GM21423 (cell line): ENCODE measurements around the gene CTNND2.

ENCODE experiments used
- ATAC-seq: cut with Tn5 transposase; IDR thresholded peaks from one replicate; pipeline ENCODE4 v1.9.1; 2021; ENCODE audit warnings: mild to moderate bottlenecking, moderate library complexity; ENCODE audit not compliant: unreplicated experiment

The CTNND2 gene

GRCh38 chr5:11407556-11408145, 496.6 kb downstream of the CTNND2 start:
- no peak for ATAC-seq

DNA sequence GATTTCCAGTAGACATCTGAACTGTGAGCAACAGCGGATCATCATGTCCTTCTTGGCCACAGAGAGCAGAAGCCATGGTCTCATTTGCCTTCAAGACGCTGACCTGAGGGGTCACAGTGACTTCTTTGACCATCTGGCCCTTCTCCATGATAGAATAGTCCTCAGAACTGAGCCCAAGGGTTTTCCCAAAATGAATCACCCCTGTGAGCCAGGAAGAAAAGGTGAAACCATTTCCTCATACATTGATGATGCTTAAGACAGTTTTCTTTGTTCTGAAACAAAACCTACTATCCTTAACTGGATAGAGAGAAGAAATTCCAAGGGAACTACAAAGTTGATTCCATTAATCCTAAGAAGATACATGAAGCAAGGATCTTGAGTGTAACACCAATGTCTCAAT, 503.9 kb downstream of the CTNND2 start:
- ATAC-seq, result no peak

GRCh38 chr5:11398728-11399127, 505.5 kb downstream of the CTNND2 start:
- ATAC-seq, result no peak

GRCh38 chr5:11397549-11397948, 506.7 kb downstream of the CTNND2 start:
- ATAC-seq, result no peak

DNA sequence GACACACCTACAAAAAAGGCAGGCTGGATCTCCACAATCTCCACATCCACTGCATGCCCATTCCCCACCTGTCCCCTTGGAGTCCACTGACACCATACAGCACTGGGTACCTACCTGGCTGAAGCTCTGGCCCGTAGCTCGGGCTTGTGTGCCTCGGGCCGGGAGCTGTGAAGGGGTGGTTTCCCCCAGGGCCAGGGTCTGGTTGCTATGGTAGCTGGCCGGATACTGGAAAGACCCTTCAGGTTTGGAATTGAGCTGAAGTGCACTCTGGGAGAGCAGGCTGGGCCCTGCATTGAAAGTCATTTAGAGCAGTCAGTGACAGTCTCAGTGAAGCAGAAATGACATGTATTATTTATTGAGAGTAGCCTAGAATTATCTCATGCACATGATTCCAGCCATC, 507.3 kb downstream of the CTNND2 start:
- ATAC-seq, result no peak

DNA sequence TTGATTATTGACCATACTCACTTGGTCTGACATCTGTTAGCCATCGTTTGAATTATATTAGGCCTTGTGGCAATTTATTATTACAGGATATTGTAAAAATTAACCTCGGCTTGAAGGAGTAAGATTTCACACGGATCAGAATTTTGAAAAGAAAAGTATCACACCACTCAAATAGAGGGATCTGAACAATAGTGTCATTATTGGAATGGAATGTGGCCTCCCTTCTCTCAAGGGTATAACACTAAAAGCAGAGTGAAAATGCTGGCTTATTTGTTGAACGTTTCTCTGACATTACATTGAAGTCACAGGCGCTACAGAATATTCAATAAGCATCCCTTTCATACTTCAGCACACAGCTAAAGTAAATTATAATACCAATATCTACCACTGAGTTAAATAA, 509.3 kb downstream of the CTNND2 start:
- no peak for ATAC-seq

GRCh38 chr5:11390291-11390767, 513.9 kb downstream of the CTNND2 start:
- no peak for ATAC-seq

GRCh38 chr5:11387382-11387781, 516.9 kb downstream of the CTNND2 start:
- no peak for ATAC-seq

DNA sequence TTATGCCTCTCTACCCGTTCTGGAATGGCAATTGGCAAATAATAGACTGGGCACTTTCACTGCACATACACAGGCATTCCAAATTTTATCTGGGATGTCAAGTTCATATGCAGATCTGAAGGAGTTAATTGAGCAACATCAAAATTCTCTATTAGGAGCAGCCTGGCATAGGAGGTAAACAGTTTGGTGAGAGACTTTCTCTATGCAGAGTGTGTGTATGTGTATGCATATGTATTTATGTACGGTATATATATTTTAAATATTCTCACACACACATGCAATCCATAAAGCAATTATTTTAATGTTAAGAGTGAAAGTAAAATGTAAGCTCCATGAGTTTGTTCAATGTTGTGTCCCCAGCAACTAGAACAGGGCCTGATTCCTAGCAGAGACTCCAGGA, 517.8 kb downstream of the CTNND2 start:
- ATAC-seq, result no peak

GRCh38 chr5:11385901-11386293, 518.3 kb downstream of the CTNND2 start:
- ATAC-seq, result no peak

DNA sequence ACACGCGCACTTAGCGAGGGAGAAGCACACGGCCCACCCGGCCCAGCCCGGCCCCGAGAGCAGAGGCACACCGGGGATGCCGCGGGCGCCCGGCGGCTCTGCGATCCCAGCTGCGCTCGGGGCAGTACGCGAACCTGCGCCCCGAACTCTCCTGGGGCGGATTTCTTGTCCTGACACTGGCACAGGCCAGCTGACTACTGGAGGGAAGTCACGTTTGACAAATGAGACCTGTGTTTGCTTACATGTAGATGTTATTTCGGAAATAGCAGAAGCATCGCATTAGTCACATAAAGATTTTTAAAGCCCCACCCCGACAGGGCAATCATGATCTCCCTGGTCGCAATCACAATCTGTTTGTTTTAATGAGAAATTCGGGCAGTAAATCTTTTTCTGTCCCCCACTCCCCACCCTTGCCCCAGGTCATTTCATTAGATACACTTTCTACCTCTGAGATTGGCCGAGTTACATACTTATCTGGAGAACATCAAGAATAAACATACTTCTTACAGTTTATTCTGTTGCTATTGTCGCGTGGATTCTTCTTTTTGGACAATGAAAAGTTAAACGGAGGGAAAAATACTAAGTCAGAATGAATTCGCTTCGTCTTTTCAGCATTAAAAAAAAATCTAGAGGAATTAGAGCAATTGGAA, 518.9 kb downstream of the CTNND2 start:
- ATAC-seq, result no peak

GRCh38 chr5:11384441-11385250, 519.6 kb downstream of the CTNND2 start:
- ATAC-seq, result no peak

DNA sequence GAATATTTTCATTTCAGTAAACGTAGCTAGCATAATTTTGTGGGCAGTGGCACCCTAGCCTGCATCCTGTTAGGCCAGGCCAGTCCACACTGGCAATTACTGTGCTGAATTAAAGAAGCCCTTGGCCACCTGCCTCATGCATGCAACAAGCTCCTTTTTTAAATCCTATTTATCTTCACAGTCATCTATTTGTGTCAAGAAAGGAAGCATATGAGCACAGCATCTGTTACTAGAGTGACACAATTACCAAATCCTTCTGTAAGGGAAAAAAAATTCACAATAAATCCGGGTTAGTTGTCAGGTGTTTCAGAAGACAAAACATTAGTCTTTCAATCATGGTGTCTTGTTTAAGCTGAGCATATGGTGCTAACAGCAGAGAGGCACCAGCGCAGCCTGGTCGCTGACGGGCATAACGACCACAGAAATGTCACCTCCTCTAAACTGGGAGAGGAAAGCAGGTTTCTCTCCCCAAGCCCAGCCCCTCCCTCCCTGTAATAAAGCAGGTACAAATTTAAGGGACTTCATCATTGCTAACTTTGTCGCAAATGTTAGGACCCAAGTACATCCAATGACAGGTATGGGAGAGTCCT, 520.6 kb downstream of the CTNND2 start:
- ATAC-seq, result no peak

DNA sequence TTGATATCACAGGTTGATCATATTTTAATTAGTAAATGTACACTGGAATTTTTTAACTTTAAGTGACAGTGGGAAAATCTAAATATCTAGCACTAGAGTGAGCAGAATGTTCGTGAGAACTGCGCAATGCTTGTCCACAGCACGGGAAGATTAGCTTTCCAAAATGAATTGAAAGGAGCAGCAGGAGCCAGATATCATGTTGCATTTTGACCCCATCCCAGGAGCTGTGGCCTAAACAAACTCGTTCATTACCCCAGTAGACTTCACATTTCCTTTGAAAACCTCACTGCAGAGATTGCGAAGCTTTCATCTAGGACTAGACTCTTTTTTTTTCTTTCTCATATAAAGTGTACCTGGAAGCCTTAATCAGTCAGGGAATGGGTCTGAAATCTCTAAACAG, 525.8 kb downstream of the CTNND2 start:
- ATAC-seq, result no peak

- ATAC-seq, result no peak
Observed at GRCh38 chr5:11377896-11378295, 526.4 kb downstream of the CTNND2 start.

DNA sequence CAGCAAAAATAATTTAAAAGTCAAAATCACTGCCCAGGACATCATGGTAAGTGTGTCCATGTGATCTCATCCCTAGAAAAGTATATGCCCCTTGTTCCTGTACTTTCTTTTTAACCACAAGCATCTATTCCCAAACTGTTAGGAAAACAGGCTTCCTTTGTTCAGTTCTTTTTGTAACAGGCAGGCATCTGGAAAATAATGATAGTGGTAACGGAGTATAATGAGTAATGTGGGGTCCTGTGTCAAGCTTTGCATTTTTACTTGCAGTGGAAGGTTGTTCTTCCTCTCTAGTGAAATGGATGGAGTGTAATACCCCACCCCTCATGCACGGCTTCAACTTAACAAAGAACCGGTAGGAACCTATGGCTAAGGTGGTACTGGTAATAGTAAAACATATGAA, 532.1 kb downstream of the CTNND2 start:
- ATAC-seq, result no peak

GRCh38 chr5:11371021-11371420, 533.2 kb downstream of the CTNND2 start:
- ATAC-seq, result no peak

- no peak for ATAC-seq
Observed at GRCh38 chr5:11364531-11364930, 539.7 kb downstream of the CTNND2 start.

DNA sequence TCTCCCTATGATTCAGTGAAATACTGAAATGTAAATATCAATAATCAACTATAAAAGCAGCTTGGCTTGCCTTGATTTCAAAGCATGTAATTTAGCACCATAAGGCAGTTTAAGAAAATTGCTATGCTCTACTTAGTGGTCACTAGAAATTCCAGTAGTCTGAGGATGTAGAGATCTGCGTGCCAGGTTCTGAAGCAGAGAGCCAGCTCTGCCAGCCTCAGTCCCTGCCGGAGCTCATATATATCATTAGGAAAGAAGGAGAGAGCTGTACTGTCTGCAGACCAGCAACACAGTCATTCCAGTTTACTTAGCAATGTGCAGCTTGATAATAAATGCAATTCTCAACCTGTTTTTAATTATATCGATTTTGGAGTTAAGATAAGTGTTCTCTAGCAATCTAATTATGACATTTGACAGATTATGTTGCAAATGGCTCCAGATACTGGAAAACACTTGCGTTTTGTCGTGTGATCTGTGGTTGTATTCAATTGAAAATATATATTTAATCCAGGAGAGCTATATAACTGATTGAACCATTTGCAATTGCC, 540.5 kb downstream of the CTNND2 start:
- no peak for ATAC-seq

- ATAC-seq, result no peak
Observed at GRCh38 chr5:11361768-11362167, 542.5 kb downstream of the CTNND2 start.

GRCh38 chr5:11357928-11358327, 546.3 kb downstream of the CTNND2 start:
- ATAC-seq, result no peak
